ENCODE measurements around the gene TGM3.

Gene TGM3

GRCh38 chr20:2281563-2281962 is 14.2 kb upstream of the TGM3 start:
- Histone ChIP-seq H3K27ac (no peak overlapping the region), H3K4me3 (ENCODE audit: low read depth, low read length) (no peak overlapping the region), H3K27me3 (replicated peaks) (no peaks in the 10 kb centered on the region), H3K36me3 (replicated peaks) (no peaks in the 10 kb centered on the region)
- DNase-seq: no peak
- no peak for TF ChIP-seq CTCF (IDR thresholded peaks at IDR 0.05; ENCODE audit: low read depth, low read length, missing control alignments)
- in situ Hi-C loops (cut with HindIII; ENCODE audit: low pct_ligation_motif_present, low sequenced_read_pairs): no loop called here

GRCh38 chr20:2282181-2282580 is 13.6 kb upstream of the TGM3 start:
- no peak for DNase-seq
- Histone ChIP-seq H3K27me3 (replicated peaks) (no peaks in the 10 kb centered on the region), H3K4me3 (ENCODE audit: low read depth, low read length) (no peak overlapping the region), H3K36me3 (replicated peaks) (no peaks in the 10 kb centered on the region), H3K27ac (no peak overlapping the region)
- in situ Hi-C loops (cut with HindIII; ENCODE audit: low pct_ligation_motif_present, low sequenced_read_pairs): no loop called here
- no peak for TF ChIP-seq CTCF (IDR thresholded peaks at IDR 0.05; ENCODE audit: low read depth, low read length, missing control alignments)

DNA sequence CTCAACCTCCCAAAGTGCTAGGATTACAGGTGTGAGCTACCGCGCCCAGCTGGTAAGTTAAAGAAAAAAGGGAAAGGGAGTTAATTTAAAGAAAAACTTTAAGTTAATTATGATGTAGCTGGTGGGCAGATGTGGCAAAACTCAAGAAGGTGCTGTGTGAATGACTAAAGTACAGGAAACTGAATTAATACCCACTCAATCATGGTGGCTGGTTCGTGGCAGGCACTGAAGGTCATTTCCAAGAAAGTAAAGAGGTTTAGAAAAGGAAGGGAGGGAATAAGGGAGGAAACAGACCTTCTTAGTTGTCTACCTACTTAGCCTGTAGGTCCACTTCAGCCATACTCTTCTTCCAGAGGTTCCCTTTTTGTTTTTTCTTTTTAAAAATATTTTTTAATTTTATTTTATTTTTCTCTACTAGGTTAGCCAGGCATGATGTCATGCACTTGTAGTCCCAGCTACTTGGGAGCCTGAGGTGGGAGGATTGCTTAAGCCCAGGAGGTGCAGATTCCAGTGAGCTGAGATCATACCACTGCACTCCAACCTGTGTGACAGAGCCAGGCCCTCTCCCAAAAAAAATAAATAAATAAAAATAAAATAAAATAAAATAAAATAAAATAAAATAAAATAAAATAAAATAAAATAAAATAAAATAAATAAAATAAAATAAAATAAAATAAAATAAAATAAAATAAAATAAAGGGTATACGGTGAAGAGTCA is 11.9 kb upstream of the TGM3 start:
- no peak for DNase-seq
- no peaks in the 10 kb centered on the region for H3K36me3 ChIP-seq (replicated peaks)
- H3K27ac ChIP-seq: no peak overlapping the region
- H3K4me3 ChIP-seq (ENCODE audit: low read depth, low read length): no peak overlapping the region
- H3K27me3 ChIP-seq (replicated peaks): no peaks in the 10 kb centered on the region
- in situ Hi-C loops (cut with HindIII; ENCODE audit: low pct_ligation_motif_present, low sequenced_read_pairs): no loop called here
- TF ChIP-seq CTCF (IDR thresholded peaks at IDR 0.05; ENCODE audit: low read depth, low read length, missing control alignments): no peak

DNA sequence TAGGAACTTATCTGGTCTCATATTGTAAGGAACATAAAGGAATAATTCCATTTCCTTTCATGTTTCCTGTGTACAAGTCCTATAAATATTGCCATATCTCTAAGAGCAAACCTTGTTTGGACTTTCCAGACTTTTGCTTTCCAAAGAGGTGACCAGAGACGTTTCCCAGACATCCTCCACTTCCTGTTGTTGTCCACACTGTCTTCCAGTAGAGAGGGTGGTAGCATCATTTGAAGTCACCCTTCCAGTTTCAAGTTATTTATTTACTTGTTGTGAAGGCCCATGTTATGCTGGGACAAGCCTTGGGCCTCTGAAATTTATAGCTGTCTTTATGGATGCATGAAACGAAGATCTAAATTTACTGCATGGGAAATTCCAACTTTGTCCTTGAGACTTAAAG is 10.6 kb upstream of the TGM3 start:
- TF ChIP-seq CTCF (IDR thresholded peaks at IDR 0.05; ENCODE audit: low read depth, low read length, missing control alignments): no peak
- in situ Hi-C loops (cut with HindIII; ENCODE audit: low pct_ligation_motif_present, low sequenced_read_pairs): no loop called here

DNA sequence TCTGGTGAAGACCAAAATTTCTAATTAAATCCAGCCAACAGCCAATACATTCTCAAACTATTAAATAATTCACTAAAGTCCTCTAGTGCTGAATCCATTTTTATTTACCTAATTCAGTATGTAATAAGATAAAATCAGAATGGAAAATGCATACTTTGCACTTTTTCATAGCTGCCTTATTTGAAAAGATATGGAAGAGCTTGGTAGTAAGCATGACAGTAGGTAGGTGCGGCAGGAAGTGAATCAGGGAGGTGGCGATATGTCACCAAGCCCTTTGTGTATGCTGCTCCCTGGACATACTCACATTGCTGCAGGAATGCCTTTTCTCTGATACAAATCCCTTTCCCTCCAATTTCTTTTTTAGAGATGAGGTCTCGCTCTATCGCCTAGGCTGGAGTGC is 10.2 kb upstream of the TGM3 start:
- no peak for TF ChIP-seq CTCF (IDR thresholded peaks at IDR 0.05; ENCODE audit: low read depth, low read length, missing control alignments)
- Histone ChIP-seq H3K36me3 (replicated peaks) (no peaks in the 10 kb centered on the region), H3K4me3 (ENCODE audit: low read depth, low read length) (no peak overlapping the region), H3K27me3 (replicated peaks) (no peaks in the 10 kb centered on the region), H3K27ac (no peak overlapping the region)
- in situ Hi-C loops (cut with HindIII; ENCODE audit: low pct_ligation_motif_present, low sequenced_read_pairs): no loop called here
- no peak for DNase-seq

More for the DNA sequence above, 10.6 kb upstream of the TGM3 start:
- Histone ChIP-seq H3K4me3 (ENCODE audit: low read depth, low read length) (no peak overlapping the region), H3K36me3 (replicated peaks) (no peaks in the 10 kb centered on the region), H3K27ac (no peak overlapping the region), H3K27me3 (replicated peaks) (no peaks in the 10 kb centered on the region)
- no peak for DNase-seq

GRCh38 chr20:2287504-2287903 is 8.3 kb upstream of the TGM3 start:
- no peak for TF ChIP-seq CTCF (IDR thresholded peaks at IDR 0.05; ENCODE audit: low read depth, low read length, missing control alignments)
- in situ Hi-C loops (cut with HindIII; ENCODE audit: low pct_ligation_motif_present, low sequenced_read_pairs): no loop called here
- Histone ChIP-seq H3K27me3 (replicated peaks) (no peaks in the 10 kb centered on the region), H3K27ac (no peak overlapping the region), H3K4me3 (ENCODE audit: low read depth, low read length) (no peak overlapping the region), H3K36me3 (replicated peaks) (no peaks in the 10 kb centered on the region)
- DNase-seq: no peak
